Fibroblast of lung (primary cell): ENCODE measurements around the gene NT5C3B.

Experiments
- CTCF ChIP-seq, 2 donors: IDR thresholded peaks in 1 of 2; conservative IDR thresholded peaks in 1 of 2; 1 replicate in 1 of 2; 2 replicates in 1 of 2; pipeline ENCODE4 v1.5.1; 2011 to 2012; ENCODE audit warnings: low read length in 2 of 2, control low read depth in 1 of 2, inconsistent platforms in 1 of 2, low read depth in 1 of 2, mild to moderate bottlenecking in 1 of 2
- EZH2 ChIP-seq: IDR thresholded peaks from 2 replicates; pipeline ENCODE4 v1.5.1; 2012; ENCODE audit warnings: low read length, control low read depth, mild to moderate bottlenecking; ENCODE audit errors: missing control alignments

DNA sequence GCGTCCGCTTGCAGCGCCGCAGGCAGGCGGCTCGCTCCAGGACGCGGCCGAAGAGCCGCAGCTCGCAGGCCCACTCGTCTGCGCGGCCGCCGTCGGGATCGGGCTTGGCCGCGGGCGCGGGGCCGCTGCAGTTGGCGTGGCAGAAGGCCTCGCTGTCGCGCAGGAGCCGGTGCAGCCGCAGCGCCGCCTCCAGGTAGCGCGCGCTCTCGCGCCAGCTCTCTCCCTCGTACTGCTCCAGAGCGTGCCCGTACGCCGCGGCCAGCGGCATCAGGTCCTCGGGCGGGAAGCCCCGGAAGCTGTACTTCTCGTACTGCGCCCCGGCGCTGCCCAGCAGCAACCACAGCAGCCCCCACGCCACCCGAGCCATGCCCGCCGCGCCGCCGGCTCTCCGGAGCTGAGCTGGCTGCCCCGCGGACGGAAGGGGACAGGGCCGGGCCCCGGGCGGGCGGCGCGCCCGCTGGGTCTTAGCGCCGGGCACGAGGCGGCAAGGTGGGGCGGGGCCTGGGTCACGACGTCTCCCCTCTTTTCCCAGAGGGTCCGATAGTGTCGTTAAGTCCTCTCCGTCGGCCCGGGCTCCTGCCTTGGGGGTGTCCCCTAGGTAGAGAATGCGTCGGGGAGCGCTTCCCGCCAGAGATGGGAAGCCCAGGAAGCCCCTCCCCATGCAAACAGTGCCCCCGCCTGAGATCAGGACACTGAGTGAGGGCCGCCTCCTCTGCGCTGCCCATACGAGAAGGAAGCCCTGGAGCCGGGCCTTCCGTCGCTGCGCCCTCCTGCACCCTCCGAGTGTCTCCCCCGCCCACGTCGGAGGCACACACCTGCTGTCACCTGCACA lies 24.3 kb downstream of the NT5C3B start, which contains the start of gene P3H4:
- TF ChIP-seq CTCF (conservative IDR thresholded peaks at IDR 0.05 in 1 of 2, IDR thresholded peaks at IDR 0.05 in 1 of 2; ENCODE audit: low read depth in 1 of 2, low read length in 2 of 2) (peak; percentile 49 to 58), EZH2 (no peak)
